ENCODE measurements around the gene NDFIP1. TPM values are rescaled to one million over a fixed set of nuclear protein-coding genes. Genes with fewer than 3 reads are reported as not detected.

Gene NDFIP1
- total RNA-seq, 1 donor from 2014 or later, result 52.1 TPM

DNA sequence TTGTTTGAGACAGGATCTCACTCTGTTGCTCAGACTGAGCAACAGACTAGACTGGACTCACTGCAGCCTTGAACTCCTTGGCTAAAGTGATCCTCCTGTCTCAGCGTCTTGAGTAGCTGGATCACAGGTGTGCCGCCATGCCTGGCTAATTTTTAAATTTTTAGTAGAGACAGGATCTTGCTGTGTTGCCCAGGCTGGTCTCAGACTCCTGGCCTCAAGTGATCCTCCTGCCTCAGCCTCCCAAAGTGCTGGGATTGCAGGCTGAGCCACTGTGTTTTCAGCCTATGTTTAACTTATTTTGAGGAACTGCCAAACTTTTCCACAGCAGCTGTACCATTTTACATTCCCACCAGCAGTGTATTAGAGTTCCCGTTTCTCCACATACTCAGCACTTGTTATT lies 16.8 kb downstream of the NDFIP1 start:
- TF ChIP-seq, protein P1, sequence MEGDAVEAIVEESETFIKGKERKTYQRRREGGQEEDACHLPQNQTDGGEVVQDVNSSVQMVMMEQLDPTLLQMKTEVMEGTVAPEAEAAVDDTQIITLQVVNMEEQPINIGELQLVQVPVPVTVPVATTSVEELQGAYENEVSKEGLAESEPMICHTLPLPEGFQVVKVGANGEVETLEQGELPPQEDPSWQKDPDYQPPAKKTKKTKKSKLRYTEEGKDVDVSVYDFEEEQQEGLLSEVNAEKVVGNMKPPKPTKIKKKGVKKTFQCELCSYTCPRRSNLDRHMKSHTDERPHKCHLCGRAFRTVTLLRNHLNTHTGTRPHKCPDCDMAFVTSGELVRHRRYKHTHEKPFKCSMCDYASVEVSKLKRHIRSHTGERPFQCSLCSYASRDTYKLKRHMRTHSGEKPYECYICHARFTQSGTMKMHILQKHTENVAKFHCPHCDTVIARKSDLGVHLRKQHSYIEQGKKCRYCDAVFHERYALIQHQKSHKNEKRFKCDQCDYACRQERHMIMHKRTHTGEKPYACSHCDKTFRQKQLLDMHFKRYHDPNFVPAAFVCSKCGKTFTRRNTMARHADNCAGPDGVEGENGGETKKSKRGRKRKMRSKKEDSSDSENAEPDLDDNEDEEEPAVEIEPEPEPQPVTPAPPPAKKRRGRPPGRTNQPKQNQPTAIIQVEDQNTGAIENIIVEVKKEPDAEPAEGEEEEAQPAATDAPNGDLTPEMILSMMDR (IDR thresholded peaks at IDR 0.05; ENCODE audit: insufficient read depth, low read length, poor library complexity, severe bottlenecking), result no peak
- no peaks in the 10 kb centered on the region for H3K27me3 ChIP-seq (ENCODE audit: control insufficient read depth, insufficient read depth, low read length)
- DNase-seq (ENCODE audit: low read depth), result no peak
- H3K36me3 ChIP-seq (ENCODE audit: control insufficient read depth, insufficient read depth, low read length), result no peaks in the 10 kb centered on the region
- no peak overlapping the region for H3K4me3 ChIP-seq (ENCODE audit: low read depth, low read length)

DNA sequence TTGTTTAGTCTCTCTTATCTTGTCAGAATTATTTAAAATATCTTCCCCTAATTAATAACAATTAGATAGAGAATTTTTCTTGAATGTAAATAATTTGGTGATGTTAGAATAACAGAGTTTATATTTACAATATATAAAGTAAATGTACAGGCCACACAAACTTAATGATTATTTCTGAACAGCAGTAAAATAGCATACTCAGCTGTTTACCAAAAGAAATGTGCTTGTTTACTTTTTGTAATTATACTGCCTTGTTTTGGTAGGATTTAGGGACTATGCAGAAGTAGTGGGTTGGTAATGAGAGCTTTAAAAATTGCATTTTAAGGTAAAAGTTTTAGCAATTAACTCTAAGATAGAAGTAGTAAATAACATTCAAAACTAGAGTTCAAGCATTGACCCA lies 17.4 kb downstream of the NDFIP1 start:
- TF ChIP-seq, protein P1 (IDR thresholded peaks at IDR 0.05; ENCODE audit: insufficient read depth, low read length, poor library complexity, severe bottlenecking), result no peak

DNA sequence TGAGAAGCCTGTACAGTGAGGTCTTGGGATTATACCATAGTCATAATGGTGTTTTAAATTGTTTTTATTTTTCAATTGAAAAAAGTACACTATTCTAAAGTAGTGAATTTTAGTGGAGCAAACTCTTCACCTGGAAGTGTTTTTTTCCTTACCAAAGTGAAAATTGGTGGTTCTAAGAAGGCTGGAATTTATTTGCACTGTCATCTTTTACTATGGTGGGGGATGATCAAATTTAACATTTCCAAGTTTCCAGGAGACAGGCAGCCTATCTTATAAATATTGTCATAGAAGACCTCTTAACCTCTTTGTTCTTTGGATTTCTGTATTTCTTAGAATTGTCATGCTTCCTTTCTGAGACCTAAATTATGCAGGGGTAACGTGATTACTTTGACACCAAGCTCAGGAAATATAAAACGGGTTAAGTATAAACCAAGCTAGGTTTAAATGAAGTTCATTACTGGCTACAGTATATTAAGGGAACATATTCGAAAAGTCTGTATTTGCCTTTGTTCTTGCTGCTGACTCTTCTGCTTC lies 20.2 kb downstream of the NDFIP1 start:
- no peaks in the 10 kb centered on the region for H3K27me3 ChIP-seq (ENCODE audit: control insufficient read depth, insufficient read depth, low read length)
- no peaks in the 10 kb centered on the region for H3K36me3 ChIP-seq (ENCODE audit: control insufficient read depth, insufficient read depth, low read length)
- no peak for DNase-seq (ENCODE audit: low read depth)
- H3K4me3 ChIP-seq (ENCODE audit: low read depth, low read length), result no peak overlapping the region
- TF ChIP-seq, protein P1 (IDR thresholded peaks at IDR 0.05; ENCODE audit: insufficient read depth, low read length, poor library complexity, severe bottlenecking), result no peak

More for the DNA sequence above, 17.4 kb downstream of the NDFIP1 start:
- no peak for DNase-seq (ENCODE audit: low read depth)
- no peaks in the 10 kb centered on the region for H3K36me3 ChIP-seq (ENCODE audit: control insufficient read depth, insufficient read depth, low read length)
- no peaks in the 10 kb centered on the region for H3K27me3 ChIP-seq (ENCODE audit: control insufficient read depth, insufficient read depth, low read length)
- no peak overlapping the region for H3K4me3 ChIP-seq (ENCODE audit: low read depth, low read length)

DNA sequence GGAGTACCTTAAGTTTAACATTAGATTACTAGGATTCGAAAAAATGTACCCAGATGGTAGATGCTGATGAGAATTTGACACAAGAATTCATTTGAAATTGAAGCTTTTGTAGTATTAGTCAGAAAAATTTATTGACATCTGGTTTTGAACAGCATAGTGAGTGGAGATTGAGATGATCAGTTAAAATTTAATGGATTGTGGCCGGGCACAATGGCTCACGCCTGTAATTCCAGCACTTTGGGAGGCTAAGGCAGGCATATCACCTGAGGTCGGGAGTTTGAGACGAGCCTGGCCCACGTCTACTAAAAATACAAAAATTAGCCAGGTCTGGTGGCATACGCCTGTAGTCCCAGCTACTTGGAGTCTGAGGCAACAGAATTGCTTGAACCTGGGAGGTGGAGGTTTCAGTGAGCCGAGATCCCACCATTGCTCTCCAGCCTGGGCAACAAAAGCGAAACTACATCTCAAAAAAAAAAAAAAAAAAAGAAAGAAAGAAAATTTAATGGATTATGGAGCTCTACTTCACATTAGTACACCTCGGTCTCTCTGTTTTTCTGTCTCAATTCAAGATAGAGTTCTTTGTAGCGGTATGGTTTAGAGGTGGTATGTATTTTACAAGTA lies 21.0 kb downstream of the NDFIP1 start:
- Histone ChIP-seq H3K36me3 (ENCODE audit: control insufficient read depth, insufficient read depth, low read length) (no peaks in the 10 kb centered on the region), H3K27me3 (ENCODE audit: control insufficient read depth, insufficient read depth, low read length) (no peaks in the 10 kb centered on the region), H3K4me3 (ENCODE audit: low read depth, low read length) (no peak overlapping the region)
- no peak for DNase-seq (ENCODE audit: low read depth)
- TF ChIP-seq, protein P1 (IDR thresholded peaks at IDR 0.05; ENCODE audit: insufficient read depth, low read length, poor library complexity, severe bottlenecking), result no peak

DNA sequence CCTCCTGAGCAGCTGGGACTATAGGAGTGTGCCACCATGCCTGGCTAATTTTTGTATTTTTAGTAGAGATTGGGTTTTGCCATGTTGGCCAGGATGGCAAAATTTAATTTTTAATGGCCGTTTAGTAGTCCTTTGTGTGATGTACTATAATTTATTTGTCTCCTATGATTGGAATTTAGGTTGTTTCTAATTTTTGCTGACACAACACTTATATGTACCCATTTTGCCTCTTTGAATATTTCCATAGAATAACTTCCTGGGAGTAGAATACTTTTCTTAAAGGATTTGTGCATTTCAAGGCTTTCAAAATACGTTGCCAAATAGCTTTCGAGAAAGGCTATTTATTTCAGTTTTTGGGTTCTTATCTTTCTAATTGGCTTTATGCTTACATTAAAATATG lies 22.8 kb downstream of the NDFIP1 start:
- DNase-seq (ENCODE audit: low read depth), result no peak
- no peak overlapping the region for H3K4me3 ChIP-seq (ENCODE audit: low read depth, low read length)
- TF ChIP-seq, protein P1 (IDR thresholded peaks at IDR 0.05; ENCODE audit: insufficient read depth, low read length, poor library complexity, severe bottlenecking), result no peak
- no peaks in the 10 kb centered on the region for H3K27me3 ChIP-seq (ENCODE audit: control insufficient read depth, insufficient read depth, low read length)
- H3K36me3 ChIP-seq (ENCODE audit: control insufficient read depth, insufficient read depth, low read length), result no peaks in the 10 kb centered on the region

DNA sequence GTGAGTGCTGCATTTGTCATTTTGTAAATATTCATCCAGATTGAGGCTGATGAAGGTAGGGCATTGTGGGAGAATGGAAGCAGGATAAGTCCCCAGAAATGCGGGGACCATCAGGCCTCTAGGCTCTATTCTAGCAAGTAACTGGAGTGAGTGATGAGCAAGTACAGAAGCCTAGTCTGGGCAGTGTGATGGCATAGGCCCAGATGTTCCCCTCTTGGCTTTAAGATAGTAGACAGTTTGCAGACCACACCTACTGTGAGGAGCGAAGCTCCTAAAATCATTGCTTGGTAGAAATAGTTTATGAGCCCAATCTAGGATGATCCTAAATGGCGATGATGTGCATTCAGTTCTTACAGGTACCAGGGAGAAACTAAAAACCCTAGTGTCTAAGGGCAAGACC lies 24.3 kb downstream of the NDFIP1 start:
- no peaks in the 10 kb centered on the region for H3K36me3 ChIP-seq (ENCODE audit: control insufficient read depth, insufficient read depth, low read length)
- no peak overlapping the region for H3K4me3 ChIP-seq (ENCODE audit: low read depth, low read length)
- TF ChIP-seq, protein P1 (IDR thresholded peaks at IDR 0.05; ENCODE audit: insufficient read depth, low read length, poor library complexity, severe bottlenecking), result no peak
- no peak for DNase-seq (ENCODE audit: low read depth)
- no peaks in the 10 kb centered on the region for H3K27me3 ChIP-seq (ENCODE audit: control insufficient read depth, insufficient read depth, low read length)

All from kidney epithelial cell (primary cell).